ENCODE measurements around the gene LCE5A.
"Not testable (repeated sequence)": the region's sequence is repeated elsewhere in the genome, so short reads cannot be mapped to it uniquely, and the experiment has no call there.

Gene LCE5A

DNA sequence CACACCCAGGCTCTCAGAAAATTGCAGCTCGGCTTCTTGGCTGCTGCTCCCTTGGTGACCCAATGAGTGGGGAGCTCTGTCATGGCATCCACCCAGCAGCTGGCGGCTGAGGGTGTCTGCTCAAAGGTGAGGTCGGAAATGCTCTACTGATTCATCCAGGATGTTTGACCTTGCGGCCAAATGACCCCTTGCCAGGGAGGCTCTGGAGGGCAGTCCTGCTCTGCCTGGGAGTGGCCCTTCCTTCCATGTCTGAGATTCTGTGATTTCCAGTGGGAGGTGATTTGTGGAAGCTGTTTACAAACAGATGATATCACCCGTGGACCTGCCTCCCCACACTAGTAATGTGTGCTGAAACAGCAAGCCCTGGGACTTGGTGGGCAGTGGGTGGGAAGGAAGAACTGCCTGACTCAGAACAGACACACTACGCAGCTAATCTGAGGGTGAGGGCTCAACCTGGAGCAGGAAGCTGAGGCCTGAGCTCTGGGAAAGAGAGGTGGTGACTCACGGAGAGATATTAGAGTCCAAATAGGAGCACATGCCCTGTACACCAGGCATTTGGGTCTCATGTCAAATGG lies 6.7 kb downstream of the LCE5A start:
- DNase-seq = no peak

DNA sequence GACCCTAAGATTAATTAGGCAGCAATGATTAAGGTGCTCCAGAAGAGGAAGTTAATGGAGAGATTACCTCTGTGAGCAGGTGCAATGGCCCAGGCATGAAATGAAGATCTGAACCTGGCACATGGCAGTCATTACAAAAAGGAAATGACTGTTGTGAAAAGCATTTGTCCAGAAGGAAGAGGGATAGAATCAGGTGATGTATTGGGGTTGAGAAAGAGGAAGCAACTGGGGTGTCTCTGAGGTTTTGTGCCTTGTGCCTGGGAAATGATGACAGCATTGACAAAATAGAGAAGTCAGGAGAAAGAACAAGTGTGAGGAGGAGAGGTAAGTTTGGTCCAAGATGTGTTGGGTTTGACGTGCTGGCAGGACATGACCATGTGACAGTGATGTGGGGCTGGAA lies 9.2 kb downstream of the LCE5A start:
- DNase-seq = no peak

GRCh38 chr1:152520561-152521090 lies 10.0 kb downstream of the LCE5A start:
- no peak for DNase-seq

GRCh38 chr1:152525080-152525641 lies 14.6 kb downstream of the LCE5A start:
- no peak for DNase-seq

GRCh38 chr1:152533327-152533938 lies 22.8 kb downstream of the LCE5A start:
- DNase-seq = peak; percentile 37

DNA sequence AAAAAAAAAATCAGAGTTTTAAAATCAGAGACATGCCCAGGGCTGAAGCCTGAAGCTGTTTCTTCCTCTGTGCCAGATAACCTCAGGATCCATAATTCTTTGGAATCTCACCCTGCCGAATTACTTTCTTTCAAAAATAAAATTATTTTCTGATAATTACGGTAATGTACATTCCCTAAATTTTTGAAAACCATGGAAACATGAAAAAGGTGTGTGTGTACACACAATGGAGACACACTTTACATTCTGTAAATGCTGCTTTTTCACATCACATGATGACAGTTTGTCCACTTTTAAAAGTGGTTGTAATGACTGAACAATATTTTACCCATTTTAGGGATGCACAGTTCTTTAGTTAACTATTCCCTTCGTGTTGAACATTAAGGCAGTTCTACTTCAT lies 25.2 kb downstream of the LCE5A start:
- DNase-seq = no peak

GRCh38 chr1:152537496-152537895 lies 26.9 kb downstream of the LCE5A start:
- no peak for DNase-seq

DNA sequence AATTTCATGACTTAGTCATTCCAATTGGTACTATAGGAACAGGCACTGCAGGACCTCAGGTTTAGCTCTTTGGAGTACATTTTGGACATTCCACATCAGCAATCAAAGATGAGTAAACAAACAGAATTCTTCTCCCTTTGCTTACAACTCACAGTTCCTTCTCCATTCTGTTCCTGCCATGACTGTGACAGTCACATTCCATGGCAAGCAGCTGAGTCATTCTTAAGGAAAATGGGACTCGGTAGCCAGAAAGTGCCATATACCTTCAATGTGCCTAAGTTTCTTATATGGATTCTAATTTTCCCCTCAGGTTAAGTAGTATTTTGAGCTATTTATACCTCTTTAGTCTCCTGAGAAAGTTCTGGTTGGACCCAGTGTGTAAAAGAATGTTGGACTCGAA lies 29.3 kb downstream of the LCE5A start:
- DNase-seq = no peak

DNA sequence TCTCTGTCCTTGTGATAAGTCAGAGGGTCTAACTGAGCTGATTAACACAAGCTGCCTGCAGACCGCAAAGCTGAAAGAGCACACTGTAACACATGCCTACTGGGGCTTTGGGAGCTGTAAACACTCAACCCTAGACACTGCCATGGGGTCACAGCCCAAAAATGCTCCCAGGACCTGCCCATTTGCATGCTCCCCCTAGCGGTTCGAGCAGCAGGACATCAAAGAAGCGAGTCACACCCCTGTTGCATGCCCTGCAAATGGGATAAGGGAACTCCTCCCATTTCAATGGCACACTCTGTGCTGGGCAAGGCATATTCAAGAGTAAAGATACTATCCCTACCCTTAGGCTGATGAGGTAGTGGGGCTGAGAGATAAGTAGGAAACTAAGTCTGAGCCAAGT lies 33.2 kb downstream of the LCE5A start:
- no peak for DNase-seq

GRCh38 chr1:152546704-152547103 lies 36.1 kb downstream of the LCE5A start:
- peak; percentile 15 for DNase-seq

- not testable (repeated sequence) for DNase-seq
Measured at GRCh38 chr1:152548358-152548757, 37.8 kb downstream of the LCE5A start.
